Measurements from ENCODE around the gene NOXA1.

DNA sequence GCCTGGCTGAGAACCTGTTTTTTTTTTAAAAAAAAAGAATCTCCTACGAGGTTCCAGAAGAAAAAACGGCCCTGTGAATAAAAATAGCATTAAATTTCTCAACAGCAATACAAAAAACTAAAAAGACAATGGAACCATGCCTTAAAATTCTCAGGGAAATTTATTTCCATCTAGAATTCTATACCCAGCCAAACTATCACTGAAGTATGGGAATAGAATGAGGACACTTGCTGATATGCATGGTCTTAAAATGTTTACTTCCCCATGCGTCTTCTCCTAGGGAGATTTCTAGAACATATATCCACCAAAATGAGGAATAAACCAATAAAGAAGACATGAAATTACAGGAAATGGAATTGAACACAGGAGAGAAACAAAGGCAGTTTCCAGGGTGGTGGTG lies 52.5 kb downstream of the NOXA1 start:
- TF ChIP-seq, protein P1, sequence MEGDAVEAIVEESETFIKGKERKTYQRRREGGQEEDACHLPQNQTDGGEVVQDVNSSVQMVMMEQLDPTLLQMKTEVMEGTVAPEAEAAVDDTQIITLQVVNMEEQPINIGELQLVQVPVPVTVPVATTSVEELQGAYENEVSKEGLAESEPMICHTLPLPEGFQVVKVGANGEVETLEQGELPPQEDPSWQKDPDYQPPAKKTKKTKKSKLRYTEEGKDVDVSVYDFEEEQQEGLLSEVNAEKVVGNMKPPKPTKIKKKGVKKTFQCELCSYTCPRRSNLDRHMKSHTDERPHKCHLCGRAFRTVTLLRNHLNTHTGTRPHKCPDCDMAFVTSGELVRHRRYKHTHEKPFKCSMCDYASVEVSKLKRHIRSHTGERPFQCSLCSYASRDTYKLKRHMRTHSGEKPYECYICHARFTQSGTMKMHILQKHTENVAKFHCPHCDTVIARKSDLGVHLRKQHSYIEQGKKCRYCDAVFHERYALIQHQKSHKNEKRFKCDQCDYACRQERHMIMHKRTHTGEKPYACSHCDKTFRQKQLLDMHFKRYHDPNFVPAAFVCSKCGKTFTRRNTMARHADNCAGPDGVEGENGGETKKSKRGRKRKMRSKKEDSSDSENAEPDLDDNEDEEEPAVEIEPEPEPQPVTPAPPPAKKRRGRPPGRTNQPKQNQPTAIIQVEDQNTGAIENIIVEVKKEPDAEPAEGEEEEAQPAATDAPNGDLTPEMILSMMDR (IDR thresholded peaks at IDR 0.05) = no peak
- no peak for TF ChIP-seq POLR2A (IDR thresholded peaks at IDR 0.05)

Data from testis (tissue), 2 donors.